BLaER1 (cell line): ENCODE results near the gene PTH1R.

Experiments
- H3K27ac ChIP-seq: shearing (Covaris generic); formaldehyde crosslinking; 2 replicates; pipeline ENCODE4 v1.8.1; 2022
- H3K27me3 ChIP-seq: shearing (Covaris generic); formaldehyde crosslinking; 2 replicates; pipeline ENCODE4 v1.8.1; 2022
- H3K36me3 ChIP-seq: shearing (Covaris generic); formaldehyde crosslinking; 2 replicates; pipeline ENCODE4 v1.8.1; 2022
- H3K4me1 ChIP-seq: shearing (Covaris generic); formaldehyde crosslinking; 2 replicates; pipeline ENCODE4 v1.8.1; 2022
- H3K4me2 ChIP-seq: shearing (Covaris generic); formaldehyde crosslinking; 2 replicates; pipeline ENCODE4 v1.8.1; 2022
- H3K4me3 ChIP-seq: shearing (Covaris generic); formaldehyde crosslinking; 2 replicates; pipeline ENCODE4 v1.8.1; 2022
- H3K9ac ChIP-seq: shearing (Covaris generic); formaldehyde crosslinking; 2 replicates; pipeline ENCODE4 v1.8.1; 2022
- H3K9me3 ChIP-seq: shearing (Covaris generic); formaldehyde crosslinking; 2 replicates; pipeline ENCODE4 v1.8.1; 2022
- H4K20me1 ChIP-seq: shearing (Covaris generic); formaldehyde crosslinking; 2 replicates; pipeline ENCODE4 v1.8.1; 2022
- Cebpa-rat ChIP-seq: shearing (Covaris generic); IDR thresholded peaks from 2 replicates; pipeline ENCODE4 v1.8.1; 2022

Gene PTH1R

DNA sequence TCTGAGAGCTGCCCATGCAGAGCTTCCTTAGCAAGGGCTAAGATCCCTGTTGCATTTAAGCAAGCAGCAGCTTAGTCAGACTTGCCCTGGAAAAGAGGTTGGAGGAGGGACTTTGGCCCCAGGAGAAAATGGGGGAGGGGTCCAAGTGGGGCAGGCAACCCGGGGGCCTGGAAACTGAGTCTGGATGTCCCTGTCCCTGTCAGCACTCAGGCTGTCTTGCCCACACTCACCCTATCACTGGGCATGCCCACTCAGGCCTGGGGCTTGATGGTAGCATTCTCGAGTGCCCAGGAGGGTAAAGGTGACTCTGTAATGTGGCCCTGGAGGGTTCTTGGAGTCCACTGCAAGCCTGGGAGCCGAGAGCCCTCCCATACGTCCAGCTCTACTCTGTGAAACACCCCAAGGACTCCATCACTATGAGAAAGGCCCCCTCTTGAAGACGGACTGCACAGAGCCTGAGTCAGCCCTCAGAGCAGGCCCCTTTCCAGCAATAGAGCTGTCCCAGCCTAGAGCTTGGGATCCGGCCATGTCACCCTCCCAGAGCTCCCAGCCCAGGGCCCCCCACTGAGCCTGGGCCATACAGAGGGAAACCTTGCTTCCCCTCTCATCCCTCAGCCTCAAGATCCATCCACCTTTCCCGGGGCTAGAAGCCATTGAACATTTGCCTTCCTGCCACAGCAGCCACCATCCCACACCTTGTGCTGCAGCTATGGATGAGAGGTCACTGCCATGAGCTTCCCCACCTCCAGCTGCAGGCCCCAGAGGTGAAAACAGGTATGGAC is 27.6 kb upstream of the PTH1R start:
- TF ChIP-seq Cebpa-rat = no peak
- Histone ChIP-seq H3K4me3 (no peak overlapping the region), H3K27ac (no peak overlapping the region), H3K4me1 (peaks cover 22% of the 10 kb centered on the region), H4K20me1 (no peaks in the 10 kb centered on the region), H3K9me3 (no peaks in the 10 kb centered on the region), H3K9ac (no peak overlapping the region), H3K36me3 (no peaks in the 10 kb centered on the region), H3K4me2 (no peak overlapping the region), H3K27me3 (no peaks in the 10 kb centered on the region)

DNA sequence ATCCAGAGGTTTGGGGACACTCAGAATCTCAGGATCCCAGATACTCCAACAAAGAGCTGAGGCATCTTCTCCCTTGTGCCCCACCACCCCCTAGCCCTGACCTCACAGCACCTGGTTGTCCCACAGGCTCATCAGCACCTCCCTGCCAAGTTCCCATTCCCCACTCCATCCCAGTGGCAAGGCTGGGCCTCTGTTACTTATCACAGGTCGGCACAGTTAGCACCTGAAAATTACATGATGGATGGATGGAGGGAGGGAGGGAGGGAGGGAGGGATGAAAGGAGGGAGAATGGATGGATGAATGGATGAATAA is 27.1 kb upstream of the PTH1R start:
- H3K9ac ChIP-seq = no peak overlapping the region
- no peaks in the 10 kb centered on the region for H3K9me3 ChIP-seq
- TF ChIP-seq Cebpa-rat = no peak
- H3K4me1 ChIP-seq = peaks cover 17% of the 10 kb centered on the region
- no peak overlapping the region for H3K4me2 ChIP-seq
- no peak overlapping the region for H3K4me3 ChIP-seq
- no peaks in the 10 kb centered on the region for H4K20me1 ChIP-seq
- H3K36me3 ChIP-seq = no peaks in the 10 kb centered on the region
- H3K27me3 ChIP-seq = no peaks in the 10 kb centered on the region
- no peak overlapping the region for H3K27ac ChIP-seq

DNA sequence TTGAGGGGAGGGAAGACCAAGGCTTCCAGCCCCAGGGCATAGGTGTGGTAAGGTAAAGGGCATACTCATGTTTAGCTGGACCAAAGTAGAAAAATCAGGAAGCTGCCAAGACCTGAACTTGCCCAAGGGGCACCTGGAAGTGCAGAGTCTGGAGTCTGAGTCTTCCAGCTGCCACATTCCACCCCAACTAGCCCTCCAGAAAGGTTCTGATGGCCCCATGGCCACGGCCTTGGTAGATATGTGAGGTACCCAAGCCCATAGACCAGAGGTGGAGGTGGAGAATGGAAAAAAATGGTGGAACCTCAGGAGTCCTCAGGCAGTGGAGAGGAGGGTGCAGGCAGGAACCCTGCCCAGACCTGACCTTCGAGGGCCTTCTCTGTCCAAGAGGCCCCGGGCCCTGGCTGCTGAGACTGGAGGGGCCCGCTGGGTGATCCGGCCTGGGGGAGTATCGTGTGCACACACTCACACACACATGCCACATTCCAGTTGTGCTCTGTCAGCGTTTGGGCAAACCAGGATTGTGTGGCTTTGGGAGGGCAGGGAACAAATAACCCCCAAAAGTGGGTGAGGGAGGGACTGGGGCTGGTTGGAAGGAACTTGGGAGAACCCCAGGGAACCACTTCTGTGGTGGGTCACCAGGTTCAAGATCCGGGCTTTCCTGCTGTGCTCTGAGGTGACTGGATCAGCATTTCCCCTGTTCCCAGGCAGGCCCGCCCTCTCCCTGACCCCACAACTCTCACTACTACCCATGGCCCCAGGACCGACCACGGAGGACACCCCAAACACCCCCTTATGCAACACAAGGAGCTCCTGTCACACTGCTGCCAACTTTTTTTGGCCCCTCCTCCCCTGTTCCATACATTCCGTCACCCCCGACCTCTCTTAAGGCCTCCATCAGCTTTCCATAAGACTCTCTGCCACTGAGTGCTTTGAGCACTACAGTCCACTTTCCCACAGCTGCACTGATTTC is 25.9 kb upstream of the PTH1R start:
- no peak overlapping the region for H3K9ac ChIP-seq
- H3K4me1 ChIP-seq = peaks cover 8% of the 10 kb centered on the region
- no peak overlapping the region for H3K4me3 ChIP-seq
- H3K27me3 ChIP-seq = no peaks in the 10 kb centered on the region
- no peaks in the 10 kb centered on the region for H3K36me3 ChIP-seq
- H4K20me1 ChIP-seq = no peaks in the 10 kb centered on the region
- TF ChIP-seq Cebpa-rat = no peak
- no peak overlapping the region for H3K27ac ChIP-seq
- no peak overlapping the region for H3K4me2 ChIP-seq
- H3K9me3 ChIP-seq = no peaks in the 10 kb centered on the region

DNA sequence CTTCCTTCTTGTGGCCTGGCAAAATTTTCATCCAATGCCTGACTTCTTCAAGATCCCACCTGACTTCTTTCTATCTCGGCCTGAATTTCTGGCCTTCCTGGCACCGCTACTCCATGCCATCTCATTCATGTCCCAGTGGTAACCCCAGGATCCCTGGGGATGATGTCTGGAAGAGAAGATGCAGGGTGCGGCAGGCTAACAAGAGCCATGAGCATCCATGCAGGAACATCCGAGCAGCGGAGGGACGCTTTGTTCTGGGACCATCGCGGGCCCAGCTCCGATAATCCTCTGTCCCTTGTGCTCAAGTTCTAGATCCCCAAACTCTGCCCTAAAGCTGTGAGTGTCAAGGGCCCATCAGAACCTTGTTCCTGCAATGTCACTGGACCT is 25.2 kb upstream of the PTH1R start:
- H3K4me3 ChIP-seq = no peak overlapping the region
- no peak overlapping the region for H3K9ac ChIP-seq
- H3K27me3 ChIP-seq = no peaks in the 10 kb centered on the region
- no peaks in the 10 kb centered on the region for H4K20me1 ChIP-seq
- no peak for TF ChIP-seq Cebpa-rat
- no peaks in the 10 kb centered on the region for H3K36me3 ChIP-seq
- no peak overlapping the region for H3K4me2 ChIP-seq
- H3K27ac ChIP-seq = no peak overlapping the region
- no peaks in the 10 kb centered on the region for H3K9me3 ChIP-seq
- peaks cover 1% of the 10 kb centered on the region for H3K4me1 ChIP-seq

DNA sequence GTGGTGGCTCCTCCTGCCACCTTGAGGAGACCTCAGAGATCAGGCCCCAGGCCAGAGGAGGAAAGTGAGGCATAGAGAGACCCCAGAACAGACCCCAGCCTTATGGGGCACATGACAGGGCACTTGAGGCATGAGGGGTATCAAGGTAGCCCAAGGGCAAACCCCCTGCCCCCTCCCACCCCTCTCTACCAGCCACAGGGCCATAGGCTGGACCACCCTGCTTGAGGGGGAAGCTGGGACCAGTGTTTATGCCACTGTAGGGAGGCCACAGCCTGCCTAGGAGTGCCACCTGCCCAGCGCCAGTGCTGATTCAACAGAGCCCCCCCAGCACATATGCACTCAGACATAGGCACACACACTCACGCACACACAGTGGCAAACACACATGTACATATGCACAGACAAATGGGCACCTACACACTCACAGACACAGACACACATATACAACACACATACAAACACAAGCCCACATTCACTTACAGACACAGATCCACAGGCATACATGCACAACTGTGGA is 24.6 kb upstream of the PTH1R start:
- Histone ChIP-seq H3K4me2 (no peak overlapping the region), H3K9ac (no peak overlapping the region), H3K4me1 (no peaks in the 10 kb centered on the region), H4K20me1 (no peaks in the 10 kb centered on the region), H3K36me3 (no peaks in the 10 kb centered on the region), H3K9me3 (no peaks in the 10 kb centered on the region), H3K27me3 (no peaks in the 10 kb centered on the region), H3K4me3 (no peak overlapping the region), H3K27ac (no peak overlapping the region)
- TF ChIP-seq Cebpa-rat = no peak

DNA sequence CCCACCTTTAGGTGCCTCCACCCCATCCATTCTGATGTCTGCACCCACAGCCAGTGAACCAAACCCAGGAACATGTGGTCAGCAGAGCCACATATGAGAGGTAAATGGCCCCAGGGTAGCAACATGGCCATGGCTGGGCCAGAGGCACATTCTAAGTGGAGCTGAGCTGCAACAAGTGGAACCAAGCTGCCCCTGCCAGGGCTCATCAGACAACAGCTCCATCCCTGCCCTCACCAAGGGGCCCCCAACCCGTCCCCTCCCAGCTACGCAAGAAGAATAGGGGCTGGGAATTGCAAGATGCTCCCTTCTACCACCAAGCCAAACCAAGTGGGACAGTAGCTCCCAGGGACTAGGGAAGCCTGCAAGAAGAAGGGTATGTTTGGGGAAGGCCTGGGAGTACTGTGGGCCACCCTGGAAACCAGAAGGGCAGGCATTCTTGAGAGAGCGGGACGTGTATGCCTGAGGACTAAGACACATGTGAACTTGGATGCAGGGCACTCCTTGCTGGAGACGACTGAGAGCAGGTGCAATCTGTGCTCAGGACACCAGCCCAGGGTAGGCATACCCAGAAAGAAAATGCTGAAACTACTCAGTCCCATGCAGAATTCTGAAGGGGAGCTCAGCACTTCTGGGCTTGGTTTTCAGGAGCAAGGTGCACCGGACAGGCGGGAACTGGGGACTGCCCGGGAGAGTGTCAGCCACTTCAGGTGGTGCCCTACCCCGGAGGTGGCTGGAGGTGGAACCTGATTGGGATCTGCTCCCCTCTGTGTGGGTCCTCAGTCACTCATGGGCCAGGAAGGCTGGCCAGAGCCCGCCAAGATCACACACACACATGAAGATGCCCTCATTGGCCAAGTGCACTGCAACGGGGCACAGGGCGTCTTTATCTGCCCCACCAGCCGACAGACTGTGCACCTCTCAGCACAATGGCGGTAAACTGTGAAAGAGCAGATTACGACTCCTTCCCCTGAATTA is 23.8 kb upstream of the PTH1R start:
- no peak for TF ChIP-seq Cebpa-rat

DNA sequence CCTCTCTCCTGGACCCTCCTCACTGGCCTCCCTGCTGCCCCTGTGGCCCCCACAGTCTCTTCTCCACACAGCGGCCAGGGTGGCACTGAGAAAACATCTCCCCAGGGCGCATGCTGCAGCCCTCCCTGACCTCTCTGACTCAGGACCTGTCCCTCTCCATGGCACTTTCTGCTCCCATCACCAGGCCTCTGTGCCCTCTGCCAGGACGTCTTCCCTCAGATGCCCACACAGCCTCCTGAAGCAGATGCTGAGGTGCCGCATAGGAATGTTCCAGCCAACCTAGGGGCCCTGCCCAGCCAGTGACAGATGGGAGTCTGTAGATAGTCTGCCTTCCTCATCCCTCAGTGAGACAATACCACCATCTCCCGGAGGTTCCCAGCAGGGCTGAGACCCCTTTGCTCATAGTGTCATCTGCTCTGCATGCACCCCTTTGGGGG is 22.9 kb upstream of the PTH1R start:
- Histone ChIP-seq H3K9me3 (no peaks in the 10 kb centered on the region), H3K4me1 (no peaks in the 10 kb centered on the region), H3K9ac (no peak overlapping the region), H3K27ac (no peak overlapping the region), H3K27me3 (no peaks in the 10 kb centered on the region), H4K20me1 (no peaks in the 10 kb centered on the region), H3K36me3 (no peaks in the 10 kb centered on the region), H3K4me2 (no peak overlapping the region), H3K4me3 (no peak overlapping the region)
- no peak for TF ChIP-seq Cebpa-rat

More for the DNA sequence above, 23.8 kb upstream of the PTH1R start:
- no peaks in the 10 kb centered on the region for H3K27me3 ChIP-seq
- H4K20me1 ChIP-seq = no peaks in the 10 kb centered on the region
- no peaks in the 10 kb centered on the region for H3K9me3 ChIP-seq
- no peak overlapping the region for H3K4me2 ChIP-seq
- H3K4me1 ChIP-seq = no peaks in the 10 kb centered on the region
- H3K27ac ChIP-seq = no peak overlapping the region
- no peaks in the 10 kb centered on the region for H3K36me3 ChIP-seq
- H3K4me3 ChIP-seq = no peak overlapping the region
- H3K9ac ChIP-seq = no peak overlapping the region

DNA sequence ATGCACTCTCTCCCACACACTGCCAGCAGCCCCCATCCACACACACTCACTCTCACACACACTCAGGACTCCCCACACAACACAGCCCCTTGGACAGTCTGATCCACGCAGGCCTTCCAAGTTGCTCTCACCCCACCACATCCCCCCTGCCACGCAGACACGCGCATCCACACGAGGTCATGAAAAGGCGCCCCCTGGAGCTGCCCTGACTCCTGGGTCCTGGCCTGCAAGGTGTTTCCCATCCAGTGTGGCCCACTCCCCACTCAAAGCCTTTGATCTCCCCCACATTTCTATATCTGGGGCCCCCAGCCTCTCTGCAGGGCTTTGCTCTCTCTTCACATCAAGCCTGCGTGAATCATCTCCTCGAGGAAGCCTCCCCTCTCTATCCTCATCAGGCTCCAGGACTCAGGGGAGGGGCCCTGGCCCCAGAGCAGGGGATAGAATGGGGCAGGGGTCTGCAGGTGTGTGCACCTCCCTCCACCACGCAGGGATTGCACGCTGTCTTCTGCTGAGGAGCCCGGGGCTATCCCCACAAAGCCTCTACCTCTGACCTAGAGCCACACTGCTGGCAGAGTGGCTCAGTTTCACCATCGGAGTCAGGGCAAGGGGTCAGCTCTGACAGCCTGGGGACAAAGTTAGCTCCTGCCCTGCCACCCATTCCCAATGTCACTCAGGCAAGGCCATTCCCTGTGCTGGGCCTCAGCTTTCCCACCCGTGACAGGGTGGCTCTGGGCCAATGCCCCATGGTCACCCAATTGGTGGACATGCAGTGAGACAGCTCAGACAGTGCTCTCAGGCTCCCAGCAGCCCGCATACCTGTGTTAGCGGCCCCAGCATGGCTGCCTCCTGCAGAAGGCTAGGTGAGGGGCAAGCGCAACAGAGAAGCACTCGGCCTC is 20.7 kb upstream of the PTH1R start:
- Histone ChIP-seq H3K4me3 (no peak overlapping the region), H3K9me3 (no peaks in the 10 kb centered on the region), H3K4me1 (peaks cover 12% of the 10 kb centered on the region), H3K4me2 (no peak overlapping the region), H3K36me3 (no peaks in the 10 kb centered on the region), H3K27ac (no peak overlapping the region), H3K9ac (no peak overlapping the region), H4K20me1 (no peaks in the 10 kb centered on the region), H3K27me3 (no peaks in the 10 kb centered on the region)
- no peak for TF ChIP-seq Cebpa-rat
